ENCODE results near the gene AQP2. TPM values are rescaled to one million over a fixed set of nuclear protein-coding genes. Genes with fewer than 3 reads are reported as not detected.

Gene AQP2
- polyA plus RNA-seq, 1 of the 3 experiments (the other 2 are of a cell fraction): not detected

DNA sequence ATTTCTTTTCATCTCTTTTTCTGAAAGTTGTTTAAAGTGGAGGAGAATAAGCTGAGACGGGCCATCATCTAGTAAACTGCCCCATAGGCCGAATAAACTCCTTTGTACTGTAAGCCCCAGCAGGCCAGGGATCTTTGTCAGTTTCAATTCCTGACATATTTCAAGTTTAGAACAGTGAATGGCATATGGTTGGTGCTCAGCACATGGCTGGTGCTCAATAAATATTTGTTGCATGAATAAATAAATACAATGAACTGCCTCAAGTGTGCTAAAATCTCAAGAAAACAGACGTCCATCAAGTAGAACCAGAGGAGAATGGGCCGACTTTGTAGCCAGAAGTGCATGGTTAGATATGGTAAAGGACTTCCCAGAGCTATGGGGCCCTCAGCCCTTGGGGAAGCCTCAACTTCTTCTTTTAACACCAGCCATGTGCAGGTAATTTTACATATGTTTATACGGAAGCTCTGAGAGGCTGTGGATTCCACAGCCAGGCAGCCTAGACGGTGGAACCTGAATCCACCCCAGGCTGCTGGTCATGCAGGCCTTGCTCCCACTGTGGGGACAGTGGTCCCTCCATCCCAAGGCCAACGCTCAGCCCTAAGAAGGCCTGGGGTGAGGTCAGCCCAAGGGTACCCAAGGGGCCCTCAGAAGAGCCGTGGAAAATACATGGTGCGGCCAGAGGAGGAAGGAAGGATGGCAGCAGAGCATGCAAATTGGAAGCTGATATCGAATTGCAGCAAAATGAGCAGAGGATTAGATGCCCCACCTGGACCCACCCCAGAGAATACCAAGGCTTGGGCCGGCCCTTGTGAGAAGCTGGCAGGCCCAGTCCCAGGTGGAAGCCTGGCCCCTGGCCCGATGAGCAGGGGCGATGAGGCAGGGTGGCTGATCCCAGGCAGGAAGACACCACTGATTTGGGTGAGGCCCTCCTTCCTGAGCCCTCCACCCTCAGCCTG lies 8.7 kb upstream of the AQP2 start:
- 89% methylated on average over 13 of the region's 13 CpGs for WGBS (ENCODE audit: low lambda C conversion rate)
- H3K4me3 ChIP-seq (ENCODE audit: low read depth in 2 of 2, low read length in 1 of 2): no peak overlapping the region
- no peak overlapping the region for H3K9ac ChIP-seq
- H3K4me2 ChIP-seq: no peak overlapping the region
- H2AFZ ChIP-seq (ENCODE audit: low read depth): no peak overlapping the region
- H3K27ac ChIP-seq (ENCODE audit: low read depth in 2 of 2, low read length in 1 of 2): no peak overlapping the region
- H4K20me1 ChIP-seq (ENCODE audit: insufficient read depth): no peaks in the 10 kb centered on the region
- no peak for DNase-seq
- no peaks in the 10 kb centered on the region for H3K9me2 ChIP-seq
- H3K79me2 ChIP-seq (ENCODE audit: insufficient read depth): no peaks in the 10 kb centered on the region
- peaks cover 0 to 7% of the 10 kb centered on the region in 2 experiments; a peak in 1 of 4 replicates for H3K4me1 ChIP-seq (ENCODE audit: control insufficient read depth in 1 of 2, insufficient read depth in 2 of 2, low read depth in 1 of 2, low read length in 1 of 2)
- no peaks in the 10 kb centered on the region for H3K36me3 ChIP-seq (replicated peaks in 1 of 2; ENCODE audit: control insufficient read depth in 1 of 2, insufficient read depth in 2 of 2, low read length in 1 of 2)
- no peak for TF ChIP-seq CHD2 (IDR thresholded peaks at IDR 0.05; ENCODE audit: low read length, partially characterized antibody)
- TF ChIP-seq JUND (IDR thresholded peaks at IDR 0.05): no peak
- TF ChIP-seq MEF2A (IDR thresholded peaks at IDR 0.05; ENCODE audit: borderline replicate concordance, low read depth): no peak
- no peaks in the 10 kb centered on the region for H3F3A ChIP-seq (replicated peaks; ENCODE audit: insufficient read depth)
- H3K9me3 ChIP-seq: no peaks in the 10 kb centered on the region
- ChIA-PET CTCF (interaction anchor here (0.8 to 3.5 kb wide), 10 partner anchors 9 to 128 kb away, joined by 3 to 28 read pairs (median 6); no protein-coding TSS in a partner anchor), POLR2A (no interaction called here)
- H3K27me3 ChIP-seq (ENCODE audit: insufficient read depth): no peaks in the 10 kb centered on the region

DNA sequence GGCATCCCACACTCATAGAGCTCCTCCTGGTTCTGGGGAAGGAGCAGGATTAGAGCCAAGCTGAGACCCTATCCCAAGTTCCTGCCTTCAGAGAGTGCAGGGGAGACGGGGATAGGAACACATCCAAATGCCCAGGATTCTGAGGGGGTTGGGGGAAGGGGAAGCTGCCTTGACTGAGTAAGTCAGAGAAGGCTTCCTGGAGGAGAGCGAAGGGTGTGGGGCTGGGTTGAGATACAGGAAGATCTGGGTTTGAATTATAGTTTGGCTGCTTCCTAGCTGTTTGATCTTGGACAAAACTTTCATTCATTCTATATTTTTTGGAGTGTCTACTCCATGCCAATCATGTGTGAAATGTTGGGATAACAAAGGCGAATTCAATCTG lies 8.0 kb upstream of the AQP2 start:
- ChIA-PET POLR2A (no interaction called here), CTCF (interaction anchor here (0.8 to 3.5 kb wide), 10 partner anchors 17 to 128 kb away, joined by 3 to 28 read pairs (median 6); no protein-coding TSS in a partner anchor)
- no peaks in the 10 kb centered on the region for H4K20me1 ChIP-seq (ENCODE audit: insufficient read depth)
- no peaks in the 10 kb centered on the region for H3K36me3 ChIP-seq (replicated peaks in 1 of 2; ENCODE audit: control insufficient read depth in 1 of 2, insufficient read depth in 2 of 2, low read length in 1 of 2)
- H3K27me3 ChIP-seq (ENCODE audit: insufficient read depth): no peaks in the 10 kb centered on the region
- DNase-seq: no peak
- H3K27ac ChIP-seq (ENCODE audit: low read depth in 2 of 2, low read length in 1 of 2): no peak overlapping the region
- no peaks in the 10 kb centered on the region for H3K9me3 ChIP-seq
- peaks cover 0 to 7% of the 10 kb centered on the region in 2 experiments; a peak in 1 of 4 replicates for H3K4me1 ChIP-seq (ENCODE audit: control insufficient read depth in 1 of 2, insufficient read depth in 2 of 2, low read depth in 1 of 2, low read length in 1 of 2)
- 90% methylated on average over 3 of the region's 3 CpGs for WGBS (ENCODE audit: low lambda C conversion rate)
- H3F3A ChIP-seq (replicated peaks; ENCODE audit: insufficient read depth): no peaks in the 10 kb centered on the region
- no peaks in the 10 kb centered on the region for H3K79me2 ChIP-seq (ENCODE audit: insufficient read depth)
- no peak overlapping the region for H3K9ac ChIP-seq
- no peak overlapping the region for H3K4me3 ChIP-seq (ENCODE audit: low read depth in 2 of 2, low read length in 1 of 2)
- H3K9me2 ChIP-seq: no peaks in the 10 kb centered on the region
- H2AFZ ChIP-seq (ENCODE audit: low read depth): no peak overlapping the region
- no peak overlapping the region for H3K4me2 ChIP-seq
- TF ChIP-seq TCF12 (IDR thresholded peaks at IDR 0.05) (no peak), ELF1 (IDR thresholded peaks at IDR 0.05) (no peak), GABPA (IDR thresholded peaks at IDR 0.05; ENCODE audit: low read depth) (no peak), MEF2A (IDR thresholded peaks at IDR 0.05; ENCODE audit: borderline replicate concordance, low read depth) (no peak), NFIC (IDR thresholded peaks at IDR 0.05; ENCODE audit: borderline replicate concordance) (no peak), FOSL2 (IDR thresholded peaks at IDR 0.05; ENCODE audit: borderline replicate concordance, low read depth) (no peak), CHD2 (IDR thresholded peaks at IDR 0.05; ENCODE audit: low read length, partially characterized antibody) (no peak), FOXJ3 (CRISPR knock-in tag; IDR thresholded peaks at IDR 0.05) (no peak), GATA2 (CRISPR knock-in tag; IDR thresholded peaks at IDR 0.05) (no peak), TEAD4 (IDR thresholded peaks at IDR 0.05; ENCODE audit: borderline replicate concordance, insufficient read depth) (no peak), RAD21 (IDR thresholded peaks at IDR 0.05; ENCODE audit: low read length) (no peak), EZH2phosphoT487 (IDR thresholded peaks at IDR 0.05; ENCODE audit: borderline replicate concordance, low read depth) (no peak), FOXM1 (IDR thresholded peaks at IDR 0.05; ENCODE audit: low read depth) (no peak)
- TF ChIP-seq, protein P1, sequence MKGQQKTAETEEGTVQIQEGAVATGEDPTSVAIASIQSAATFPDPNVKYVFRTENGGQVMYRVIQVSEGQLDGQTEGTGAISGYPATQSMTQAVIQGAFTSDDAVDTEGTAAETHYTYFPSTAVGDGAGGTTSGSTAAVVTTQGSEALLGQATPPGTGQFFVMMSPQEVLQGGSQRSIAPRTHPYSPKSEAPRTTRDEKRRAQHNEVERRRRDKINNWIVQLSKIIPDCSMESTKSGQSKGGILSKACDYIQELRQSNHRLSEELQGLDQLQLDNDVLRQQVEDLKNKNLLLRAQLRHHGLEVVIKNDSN (IDR thresholded peaks at IDR 0.05; ENCODE audit: borderline replicate concordance, low read depth): no peak
- TF ChIP-seq, protein P2, sequence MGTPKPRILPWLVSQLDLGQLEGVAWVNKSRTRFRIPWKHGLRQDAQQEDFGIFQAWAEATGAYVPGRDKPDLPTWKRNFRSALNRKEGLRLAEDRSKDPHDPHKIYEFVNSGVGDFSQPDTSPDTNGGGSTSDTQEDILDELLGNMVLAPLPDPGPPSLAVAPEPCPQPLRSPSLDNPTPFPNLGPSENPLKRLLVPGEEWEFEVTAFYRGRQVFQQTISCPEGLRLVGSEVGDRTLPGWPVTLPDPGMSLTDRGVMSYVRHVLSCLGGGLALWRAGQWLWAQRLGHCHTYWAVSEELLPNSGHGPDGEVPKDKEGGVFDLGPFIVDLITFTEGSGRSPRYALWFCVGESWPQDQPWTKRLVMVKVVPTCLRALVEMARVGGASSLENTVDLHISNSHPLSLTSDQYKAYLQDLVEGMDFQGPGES (IDR thresholded peaks at IDR 0.05; ENCODE audit: low read depth, low read length): no peak
- TF ChIP-seq, protein P3, sequence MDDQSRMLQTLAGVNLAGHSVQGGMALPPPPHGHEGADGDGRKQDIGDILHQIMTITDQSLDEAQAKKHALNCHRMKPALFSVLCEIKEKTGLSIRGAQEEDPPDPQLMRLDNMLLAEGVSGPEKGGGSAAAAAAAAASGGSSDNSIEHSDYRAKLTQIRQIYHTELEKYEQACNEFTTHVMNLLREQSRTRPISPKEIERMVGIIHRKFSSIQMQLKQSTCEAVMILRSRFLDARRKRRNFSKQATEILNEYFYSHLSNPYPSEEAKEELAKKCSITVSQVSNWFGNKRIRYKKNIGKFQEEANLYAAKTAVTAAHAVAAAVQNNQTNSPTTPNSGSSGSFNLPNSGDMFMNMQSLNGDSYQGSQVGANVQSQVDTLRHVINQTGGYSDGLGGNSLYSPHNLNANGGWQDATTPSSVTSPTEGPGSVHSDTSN (IDR thresholded peaks at IDR 0.05): no peak
- TF ChIP-seq, protein P4, sequence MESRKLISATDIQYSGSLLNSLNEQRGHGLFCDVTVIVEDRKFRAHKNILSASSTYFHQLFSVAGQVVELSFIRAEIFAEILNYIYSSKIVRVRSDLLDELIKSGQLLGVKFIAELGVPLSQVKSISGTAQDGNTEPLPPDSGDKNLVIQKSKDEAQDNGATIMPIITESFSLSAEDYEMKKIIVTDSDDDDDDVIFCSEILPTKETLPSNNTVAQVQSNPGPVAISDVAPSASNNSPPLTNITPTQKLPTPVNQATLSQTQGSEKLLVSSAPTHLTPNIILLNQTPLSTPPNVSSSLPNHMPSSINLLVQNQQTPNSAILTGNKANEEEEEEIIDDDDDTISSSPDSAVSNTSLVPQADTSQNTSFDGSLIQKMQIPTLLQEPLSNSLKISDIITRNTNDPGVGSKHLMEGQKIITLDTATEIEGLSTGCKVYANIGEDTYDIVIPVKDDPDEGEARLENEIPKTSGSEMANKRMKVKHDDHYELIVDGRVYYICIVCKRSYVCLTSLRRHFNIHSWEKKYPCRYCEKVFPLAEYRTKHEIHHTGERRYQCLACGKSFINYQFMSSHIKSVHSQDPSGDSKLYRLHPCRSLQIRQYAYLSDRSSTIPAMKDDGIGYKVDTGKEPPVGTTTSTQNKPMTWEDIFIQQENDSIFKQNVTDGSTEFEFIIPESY (IDR thresholded peaks at IDR 0.05; ENCODE audit: borderline replicate concordance, low read depth): no peak

Measured in SK-N-SH (cell line).